Measurements from ENCODE around the gene CMYA5.
"Not testable (repeated sequence)": the region's sequence is repeated elsewhere in the genome, so short reads cannot be mapped to it uniquely, and the experiment has no call there.

The CMYA5 gene

GRCh38 chr5:79705632-79706031 is 16.0 kb downstream of the CMYA5 start:
- no peak for DNase-seq (ENCODE audit: insufficient read length)
- FAIRE-seq = no peak
- TF ChIP-seq TAF1 (IDR thresholded peaks at IDR 0.05; ENCODE audit: borderline replicate concordance, low read depth, low read length) (no peak), POLR2AphosphoS5 (IDR thresholded peaks at IDR 0.05; ENCODE audit: low read depth, low read length) (no peak), POLR2A (IDR thresholded peaks at IDR 0.05; ENCODE audit: low read depth, low read length) (no peak)

GRCh38 chr5:79706317-79706716 is 16.7 kb downstream of the CMYA5 start:
- not testable (repeated sequence) for FAIRE-seq; DNase-seq (ENCODE audit: insufficient read length)

- no peak for FAIRE-seq
- DNase-seq (ENCODE audit: insufficient read length) = no peak
- TF ChIP-seq POLR2AphosphoS5 (IDR thresholded peaks at IDR 0.05; ENCODE audit: low read depth, low read length) (no peak), TAF1 (IDR thresholded peaks at IDR 0.05; ENCODE audit: borderline replicate concordance, low read depth, low read length) (no peak), POLR2A (IDR thresholded peaks at IDR 0.05; ENCODE audit: low read depth, low read length) (no peak)
Observed at GRCh38 chr5:79707535-79707934, 17.9 kb downstream of the CMYA5 start.

- DNase-seq (ENCODE audit: insufficient read length) = no peak
- TF ChIP-seq TAF1 (IDR thresholded peaks at IDR 0.05; ENCODE audit: borderline replicate concordance, low read depth, low read length) = no peak
- no peak for TF ChIP-seq POLR2AphosphoS5 (IDR thresholded peaks at IDR 0.05; ENCODE audit: low read depth, low read length)
- no peak for TF ChIP-seq POLR2A (IDR thresholded peaks at IDR 0.05; ENCODE audit: low read depth, low read length)
- FAIRE-seq = no peak
Observed at GRCh38 chr5:79712741-79713140, 23.1 kb downstream of the CMYA5 start.

- TF ChIP-seq POLR2AphosphoS5 (IDR thresholded peaks at IDR 0.05; ENCODE audit: low read depth, low read length) = no peak
- TF ChIP-seq POLR2A (IDR thresholded peaks at IDR 0.05; ENCODE audit: low read depth, low read length) = no peak
- no peak for TF ChIP-seq TAF1 (IDR thresholded peaks at IDR 0.05; ENCODE audit: borderline replicate concordance, low read depth, low read length)
- DNase-seq (ENCODE audit: insufficient read length) = no peak
- FAIRE-seq = no peak
Observed at GRCh38 chr5:79713727-79714126, 24.1 kb downstream of the CMYA5 start.

DNA sequence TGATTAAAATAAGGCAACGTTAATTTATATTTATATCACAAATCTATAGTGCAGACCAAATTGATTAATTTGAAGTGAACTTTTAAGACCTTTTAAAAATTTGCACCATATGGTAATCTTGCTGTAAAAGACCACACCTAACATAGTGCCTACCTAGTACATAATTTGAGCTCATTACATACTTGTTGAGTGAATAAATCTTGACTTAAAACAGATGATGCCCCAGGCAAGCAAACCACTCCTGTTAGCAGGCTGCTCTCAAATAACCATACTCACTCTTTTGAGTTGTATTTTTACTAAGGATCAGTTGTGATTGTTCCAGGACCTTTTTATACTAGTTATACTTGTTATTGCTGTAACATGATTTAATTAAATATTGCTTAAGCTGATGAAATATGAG is 27.2 kb downstream of the CMYA5 start:
- no peak for FAIRE-seq
- TF ChIP-seq TAF1 (IDR thresholded peaks at IDR 0.05; ENCODE audit: borderline replicate concordance, low read depth, low read length) = no peak
- no peak for TF ChIP-seq POLR2AphosphoS5 (IDR thresholded peaks at IDR 0.05; ENCODE audit: low read depth, low read length)
- no peak for TF ChIP-seq POLR2A (IDR thresholded peaks at IDR 0.05; ENCODE audit: low read depth, low read length)

GRCh38 chr5:79720096-79720495 is 30.5 kb downstream of the CMYA5 start:
- no peak for FAIRE-seq
- no peak for TF ChIP-seq POLR2A (IDR thresholded peaks at IDR 0.05; ENCODE audit: low read depth, low read length)
- TF ChIP-seq POLR2AphosphoS5 (IDR thresholded peaks at IDR 0.05; ENCODE audit: low read depth, low read length) = no peak
- no peak for TF ChIP-seq TAF1 (IDR thresholded peaks at IDR 0.05; ENCODE audit: borderline replicate concordance, low read depth, low read length)
- DNase-seq (ENCODE audit: insufficient read length) = no peak

More for the DNA sequence above, 27.2 kb downstream of the CMYA5 start:
- no peak for DNase-seq (ENCODE audit: insufficient read length)

DNA sequence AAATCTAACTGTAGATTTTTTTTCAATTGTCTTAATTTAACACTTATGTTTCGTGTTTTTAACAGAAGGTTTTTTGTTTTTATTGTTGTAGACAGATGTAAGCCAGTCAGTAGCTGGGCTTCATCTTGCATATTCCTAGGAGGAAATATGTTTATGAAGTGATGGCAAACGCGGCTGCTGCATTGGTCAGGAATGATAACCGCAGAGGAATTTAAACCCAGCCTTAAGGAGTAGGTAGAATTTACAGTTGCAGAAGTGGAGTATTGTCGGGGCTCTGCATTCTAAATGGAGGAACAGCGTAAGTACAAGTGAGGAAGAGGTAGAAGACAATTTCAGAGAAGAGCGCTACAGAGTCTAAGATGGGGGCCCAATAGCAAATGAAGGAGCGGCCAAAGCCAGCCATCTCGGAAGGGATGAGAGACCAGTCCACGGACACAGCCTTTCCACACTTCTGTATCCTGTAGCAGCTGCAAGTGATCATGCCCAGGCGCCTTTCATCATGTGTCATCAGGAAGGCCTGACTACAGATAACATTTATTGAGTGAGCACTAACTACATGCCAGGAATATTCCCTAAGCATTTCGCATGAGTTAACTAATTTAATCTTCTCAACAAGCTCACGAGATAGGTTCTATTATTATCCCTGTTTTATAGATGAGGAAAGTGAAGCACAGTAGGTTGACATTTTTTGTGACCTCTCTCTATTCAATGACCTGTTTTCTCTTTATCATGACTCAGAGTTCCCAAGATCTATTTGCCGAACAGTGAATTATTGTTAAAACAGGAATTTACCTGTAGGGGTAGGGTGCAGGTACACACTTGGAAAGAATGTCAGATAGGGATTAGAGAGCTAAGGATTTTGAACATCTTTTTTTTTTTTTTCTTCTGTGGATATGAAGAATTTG is 38.1 kb downstream of the CMYA5 start:
- DNase-seq (ENCODE audit: insufficient read length) (no peak), FAIRE-seq (no peak)
- TF ChIP-seq POLR2A (IDR thresholded peaks at IDR 0.05; ENCODE audit: low read depth, low read length) = no peak
- no peak for TF ChIP-seq POLR2AphosphoS5 (IDR thresholded peaks at IDR 0.05; ENCODE audit: low read depth, low read length)
- no peak for TF ChIP-seq TAF1 (IDR thresholded peaks at IDR 0.05; ENCODE audit: borderline replicate concordance, low read depth, low read length)

- TF ChIP-seq POLR2A (IDR thresholded peaks at IDR 0.05; ENCODE audit: low read depth, low read length) (no peak), POLR2AphosphoS5 (IDR thresholded peaks at IDR 0.05; ENCODE audit: low read depth, low read length) (no peak), TAF1 (IDR thresholded peaks at IDR 0.05; ENCODE audit: borderline replicate concordance, low read depth, low read length) (no peak)
- no peak for FAIRE-seq
- no peak for DNase-seq (ENCODE audit: insufficient read length)
Observed at GRCh38 chr5:79728396-79728795, 38.8 kb downstream of the CMYA5 start.

GRCh38 chr5:79729679-79730078 is 40.0 kb downstream of the CMYA5 start:
- DNase-seq (ENCODE audit: insufficient read length) = no peak
- no peak for FAIRE-seq
- TF ChIP-seq TAF1 (IDR thresholded peaks at IDR 0.05; ENCODE audit: borderline replicate concordance, low read depth, low read length) = no peak
- no peak for TF ChIP-seq POLR2A (IDR thresholded peaks at IDR 0.05; ENCODE audit: low read depth, low read length)
- no peak for TF ChIP-seq POLR2AphosphoS5 (IDR thresholded peaks at IDR 0.05; ENCODE audit: low read depth, low read length)

- TF ChIP-seq TAF1 (IDR thresholded peaks at IDR 0.05; ENCODE audit: borderline replicate concordance, low read depth, low read length) (no peak), POLR2AphosphoS5 (IDR thresholded peaks at IDR 0.05; ENCODE audit: low read depth, low read length) (no peak), POLR2A (IDR thresholded peaks at IDR 0.05; ENCODE audit: low read depth, low read length) (no peak)
- FAIRE-seq (no peak), DNase-seq (ENCODE audit: insufficient read length) (no peak)
Observed at GRCh38 chr5:79730564-79730963, 40.9 kb downstream of the CMYA5 start.

GRCh38 chr5:79731775-79732174 is 42.1 kb downstream of the CMYA5 start:
- DNase-seq (ENCODE audit: insufficient read length) = no peak
- TF ChIP-seq POLR2A (IDR thresholded peaks at IDR 0.05; ENCODE audit: low read depth, low read length) = no peak
- no peak for TF ChIP-seq POLR2AphosphoS5 (IDR thresholded peaks at IDR 0.05; ENCODE audit: low read depth, low read length)
- no peak for TF ChIP-seq TAF1 (IDR thresholded peaks at IDR 0.05; ENCODE audit: borderline replicate concordance, low read depth, low read length)
- no peak for FAIRE-seq
